HG03457 (cell line): Measurements from ENCODE around the gene TTLL13.

ENCODE experiments used
- ATAC-seq: cut with Tn5 transposase; IDR thresholded peaks from one replicate; pipeline ENCODE4 v1.9.1; 2021; ENCODE audit warnings: moderate number of reproducible peaks; ENCODE audit not compliant: unreplicated experiment

Gene TTLL13

DNA sequence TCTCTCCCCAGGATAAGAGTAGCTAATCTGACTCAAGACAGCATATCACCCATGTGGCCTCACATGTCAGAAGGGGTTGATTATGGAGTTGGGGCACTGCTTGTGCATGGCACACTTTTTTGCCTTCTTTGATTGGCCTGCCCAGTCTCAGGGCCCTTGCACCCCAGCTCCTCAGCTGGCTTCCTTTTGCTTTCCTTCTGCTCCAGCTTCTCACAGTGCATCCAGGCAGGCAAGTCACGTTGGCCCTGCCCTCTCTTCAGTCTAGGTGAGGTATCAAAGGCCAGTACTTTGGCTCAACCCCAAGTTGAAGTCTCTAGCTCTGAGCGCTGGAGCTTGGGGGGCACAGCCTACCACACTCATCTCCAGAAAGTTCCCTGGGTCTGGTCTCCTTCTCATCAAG lies 58.3 kb downstream of the TTLL13 start:
- no peak for ATAC-seq

DNA sequence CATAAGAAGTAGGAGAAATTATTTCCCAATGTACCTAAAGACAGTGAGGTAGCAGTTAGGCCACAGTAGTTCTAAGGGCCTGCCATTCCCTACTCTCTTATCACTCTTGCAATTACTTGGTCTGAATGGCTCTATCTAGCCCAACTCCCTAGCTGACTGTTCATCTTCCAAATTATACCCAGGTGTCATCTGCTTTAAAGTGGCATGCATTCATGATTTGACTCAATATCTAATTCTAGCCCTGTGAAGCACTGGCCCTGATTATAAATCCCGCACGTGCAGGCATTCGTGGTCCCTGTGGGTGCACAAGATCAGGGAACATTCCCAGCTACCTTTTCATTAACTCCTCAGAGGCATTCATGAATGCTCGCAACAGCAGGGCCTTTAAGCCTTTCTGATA lies 59.7 kb downstream of the TTLL13 start:
- no peak for ATAC-seq
